Endothelial cell of umbilical vein (primary cell): ENCODE data around the gene NSL1. TPM values are rescaled to one million over a fixed set of nuclear protein-coding genes. Genes with fewer than 3 reads are reported as not detected.

ENCODE experiments used
- BruUV-seq: library from RNA; stranded (reverse); fragments of 400-500 nt; replicated peaks from 2 replicates; lab custom pipeline; 2021; lab: Mats Ljungman, UMichigan
- CTCF ChIA-PET: fragments of 300-600, 350-600 bp; sonication (Branson Sonifier 250); formaldehyde crosslinking; loops from one replicate; lab custom pipeline; 2021; ENCODE audit warnings: antibody characterized with exemption, inconsistent platforms; lab: Charles Lee
- POLR2A ChIA-PET: fragments of 300-600, 350-600 bp; sonication (Branson Sonifier 250); formaldehyde crosslinking; loops from one replicate; lab custom pipeline; 2021; ENCODE audit warnings: antibody characterized with exemption, inconsistent platforms; lab: Charles Lee
- DNase-seq: peaks from one replicate; pipeline ENCODE4 v3.0.0-alpha.2; 2011; ENCODE audit warnings: low read depth, low spot score
- FAIRE-seq: peaks from 2 replicates; lab custom pipeline; 2011; peaks lifted over from hg19 to GRCh38; lab: Jason Lieb, UNC
- H2AFZ ChIP-seq: 2 replicates; pipeline ENCODE4 v1.6.0; 2012; ENCODE audit warnings: low read depth, low read length, control low read depth, inconsistent platforms
- H3K27ac ChIP-seq: 2 replicates; pipeline ENCODE4 v1.5.1; 2011; ENCODE audit warnings: low read depth, mild to moderate bottlenecking, control low read depth, low read length, moderate library complexity; ENCODE audit not compliant: insufficient read depth
- H3K27me3 ChIP-seq, 2 experiments: 2 replicates each; pipeline versions ENCODE4 v1.6.0 to v1.6.1; 2011; ENCODE audit warnings: low read length in 2 of 2, mixed read lengths in 1 of 2; ENCODE audit not compliant: control insufficient read depth in 2 of 2, insufficient read depth in 2 of 2
- H3K36me3 ChIP-seq, 2 experiments: 2 replicates in 1 of 2; 3 replicates in 1 of 2; pipeline ENCODE4 v1.5.1; 2011; ENCODE audit warnings: low read length in 2 of 2, mild to moderate bottlenecking in 1 of 2, moderate library complexity in 1 of 2; ENCODE audit not compliant: control insufficient read depth in 2 of 2, insufficient read depth in 2 of 2; ENCODE audit errors: extremely low read depth in 1 of 2
- H3K4me1 ChIP-seq: 3 replicates; pipeline ENCODE4 v1.5.1; 2011; ENCODE audit warnings: mild to moderate bottlenecking, low read length; ENCODE audit not compliant: control insufficient read depth, insufficient read depth; ENCODE audit errors: extremely low read depth
- H3K4me2 ChIP-seq: 2 replicates; pipeline ENCODE4 v1.6.1; 2011; ENCODE audit warnings: low read length, control low read depth, mixed read lengths; ENCODE audit not compliant: insufficient read depth
- H3K4me3 ChIP-seq, 3 experiments: fragments of 200-600 bp in 1 of 3; sonication (generic), shearing (Covaris generic) in 1 of 3; replicated peaks in 1 of 3; 2 replicates each; pipeline ENCODE4 v1.5.1; 2011 to 2016; ENCODE audit warnings: control low read depth in 3 of 3, low read length in 3 of 3, mild to moderate bottlenecking in 2 of 3, inconsistent platforms in 1 of 3, low read depth in 1 of 3, moderate library complexity in 1 of 3; ENCODE audit not compliant: insufficient read depth in 1 of 3
- H3K79me2 ChIP-seq: 2 replicates; pipeline ENCODE4 v1.6.0; 2012; ENCODE audit warnings: low read length, inconsistent platforms; ENCODE audit not compliant: control insufficient read depth, insufficient read depth
- H3K9ac ChIP-seq: replicated peaks from 2 replicates; pipeline ENCODE3; 2011; ENCODE audit warnings: low read length, control low read depth; ENCODE audit not compliant: insufficient read depth; ENCODE audit errors: extremely low read depth
- H3K9me1 ChIP-seq: replicated peaks from 3 replicates; pipeline ENCODE4 v1.6.0; 2011; ENCODE audit warnings: mild to moderate bottlenecking, low read length; ENCODE audit not compliant: control insufficient read depth, insufficient read depth; ENCODE audit errors: extremely low read depth
- H3K9me3 ChIP-seq: replicated peaks from 2 replicates; pipeline ENCODE4 v1.5.1; 2012; ENCODE audit warnings: low read length, inconsistent platforms; ENCODE audit not compliant: control insufficient read depth, insufficient read depth
- H4K20me1 ChIP-seq: replicated peaks from 2 replicates; pipeline ENCODE3; 2011; ENCODE audit warnings: mild to moderate bottlenecking, low read length; ENCODE audit not compliant: control insufficient read depth, insufficient read depth; ENCODE audit errors: extremely low read depth
- CTCF ChIP-seq, 2 donors: IDR thresholded peaks; 1 replicate in 1 of 2; 2 replicates in 1 of 2; pipeline ENCODE4 v1.5.1; 2011; ENCODE audit warnings: low read length in 2 of 2, mild to moderate bottlenecking in 2 of 2, moderate library complexity in 2 of 2, control low read depth in 1 of 2, inconsistent platforms in 1 of 2, low read depth in 1 of 2; ENCODE audit not compliant: insufficient read depth in 1 of 2; ENCODE audit errors: extremely low read depth in 1 of 2
- EZH2 ChIP-seq: IDR thresholded peaks from 2 replicates; pipeline ENCODE4 v1.6.1; 2012; ENCODE audit warnings: borderline replicate concordance, low read depth, mild to moderate bottlenecking, moderate library complexity, low read length, inconsistent platforms; ENCODE audit not compliant: severe bottlenecking
- FOS ChIP-seq: IDR thresholded peaks from 2 replicates; pipeline ENCODE4 v1.6.1; 2011; ENCODE audit warnings: mild to moderate bottlenecking, low read length, moderate library complexity, borderline replicate concordance; ENCODE audit not compliant: insufficient read depth
- GATA2 ChIP-seq: IDR thresholded peaks from 2 replicates; pipeline ENCODE4 v1.7.0; 2011; ENCODE audit warnings: low read depth, mild to moderate bottlenecking, moderate library complexity, mixed read lengths, low read length; ENCODE audit not compliant: insufficient read length, insufficient read depth
- JUN ChIP-seq: IDR thresholded peaks from 2 replicates; pipeline ENCODE4 v1.6.1; 2011; ENCODE audit warnings: borderline replicate concordance, low read depth; ENCODE audit not compliant: insufficient read length, insufficient read depth
- MAX ChIP-seq: IDR thresholded peaks from 2 replicates; pipeline ENCODE4 v1.6.1; 2011; ENCODE audit not compliant: insufficient read depth, insufficient read length
- MYC ChIP-seq: IDR thresholded peaks from one replicate; pipeline ENCODE4 v1.6.1; 2011; ENCODE audit warnings: mild to moderate bottlenecking, low read depth, low read length
- POLR2A ChIP-seq: IDR thresholded peaks from 2 replicates; pipeline ENCODE4 v1.6.1; 2012; ENCODE audit warnings: low read depth, mild to moderate bottlenecking, control low read depth, low read length
- POLR2AphosphoS5 ChIP-seq: IDR thresholded peaks from 2 replicates; pipeline ENCODE4 v1.6.1; 2012; ENCODE audit warnings: low read depth, mild to moderate bottlenecking, control low read depth, low read length, moderate library complexity; ENCODE audit not compliant: insufficient read depth
- dilution Hi-C: fragments of 300-500 bp; cut with MboI; formaldehyde crosslinking; loops from one replicate; pipeline ENCODE4 v1.15.0; 2019; ENCODE audit warnings: low sequenced_read_pairs; ENCODE audit not compliant: extremely low pct_ligation_motif_present
- intact Hi-C: fragments of 100-400 bp; cut with micrococcal nuclease; formaldehyde crosslinking; loops from one replicate; pipeline ENCODE4 v1.10.0; 2022
- polyA plus RNA-seq, 4 experiments: library from polyadenylated mRNA; depleted of rRNA in 3 of 4; stranded (reverse) in 3 of 4; unstranded in 1 of 4; fragments of >200 nt; gene quantifications; 2 replicates each; pipeline versions ENCODE4 v1.2.1 to v1.2.3, GENCODE V29; 2011 to 2012; ENCODE audit warnings: missing spikeins in 1 of 4
- total RNA-seq: library from RNA; stranded (reverse); gene quantifications from 2 replicates; pipeline ENCODE4 v1.2.3, GENCODE V29; 2021

Gene NSL1
- total and polyA plus RNA-seq, 2 donors (not counting 3 experiments of a cell fraction or from before 2014, with no cell fraction given): 15.5 to 30.2 TPM

- ChIA-PET CTCF (interaction anchor here (1.8 kb wide), 1 partner anchor 22 kb away, joined by 4 read pairs; no protein-coding TSS in a partner anchor), POLR2A (no interaction called here)
- Histone ChIP-seq H3K4me1 (no peaks in the 10 kb centered on the region), H3K9me1 (no peaks in the 10 kb centered on the region), H3K4me2 (no peak overlapping the region), H3K4me3 (no peak overlapping the region), H3K27me3 (peaks cover 12 to 35% of the 10 kb centered on the region in 2 experiments), H4K20me1 (no peaks in the 10 kb centered on the region), H3K27ac (no peak overlapping the region), H3K36me3 (no peaks in the 10 kb centered on the region), H3K9ac (no peak overlapping the region), H3K9me3 (no peaks in the 10 kb centered on the region), H3K79me2 (no peaks in the 10 kb centered on the region), H2AFZ (no peak overlapping the region)
- dilution Hi-C loops (no loop called here), intact Hi-C loops (no loop called here)
- FAIRE-seq (no peak), DNase-seq (no peak)
- TF ChIP-seq CTCF (IDR thresholded peaks at IDR 0.05; ENCODE audit: extremely low read depth in 1 of 2, insufficient read depth in 1 of 2, low read depth in 1 of 2, low read length in 2 of 2): no peak
- TF ChIP-seq MYC: no peak
- no peak for TF ChIP-seq FOS
- TF ChIP-seq GATA2: no peak
- TF ChIP-seq EZH2: no peak
- no peak for TF ChIP-seq POLR2A
- TF ChIP-seq MAX: no peak
- no peak for TF ChIP-seq JUN
- TF ChIP-seq POLR2AphosphoS5: no peak
- no TSS peak for BruUV-seq
Measured at GRCh38 chr1:212686591-212686990, 105.0 kb downstream of the NSL1 start.
